HEK293 (cell line): ENCODE results near the gene VPREB3.

ENCODE experiments used
- ZNF114 ChIP-seq: fragments of 450-650 bp; formaldehyde crosslinking; IDR thresholded peaks from 2 replicates; pipeline ENCODE4 v1.5.0; 2017; ENCODE audit warnings: missing biosample characterization, missing genetic modification characterization
- ZNF292 ChIP-seq: fragments of 450-650 bp; formaldehyde crosslinking; IDR thresholded peaks from 2 replicates; pipeline ENCODE4 v1.5.1; 2016; ENCODE audit warnings: low read depth, missing biosample characterization, missing genetic modification characterization, borderline replicate concordance
- ZNF621 ChIP-seq: fragments of 450-650 bp; formaldehyde crosslinking; IDR thresholded peaks from 2 replicates; pipeline ENCODE4 v1.5.1; 2017; ENCODE audit warnings: missing biosample characterization, missing genetic modification characterization
- ZNF777 ChIP-seq: fragments of 450-650 bp; formaldehyde crosslinking; IDR thresholded peaks from 2 replicates; pipeline ENCODE4 v1.5.1; 2017; ENCODE audit warnings: missing biosample characterization, missing genetic modification characterization, borderline replicate concordance
- ZSCAN23 ChIP-seq: fragments of 450-650 bp; formaldehyde crosslinking; IDR thresholded peaks from 2 replicates; pipeline ENCODE4 v1.5.1; 2016; ENCODE audit warnings: missing biosample characterization, missing genetic modification characterization
- TF ChIP-seq, protein P1 (sequence below): fragments of 450-650 bp; formaldehyde crosslinking; IDR thresholded peaks from 2 replicates; pipeline ENCODE4 v1.5.1; 2016; ENCODE audit warnings: missing biosample characterization, missing genetic modification characterization

DNA sequence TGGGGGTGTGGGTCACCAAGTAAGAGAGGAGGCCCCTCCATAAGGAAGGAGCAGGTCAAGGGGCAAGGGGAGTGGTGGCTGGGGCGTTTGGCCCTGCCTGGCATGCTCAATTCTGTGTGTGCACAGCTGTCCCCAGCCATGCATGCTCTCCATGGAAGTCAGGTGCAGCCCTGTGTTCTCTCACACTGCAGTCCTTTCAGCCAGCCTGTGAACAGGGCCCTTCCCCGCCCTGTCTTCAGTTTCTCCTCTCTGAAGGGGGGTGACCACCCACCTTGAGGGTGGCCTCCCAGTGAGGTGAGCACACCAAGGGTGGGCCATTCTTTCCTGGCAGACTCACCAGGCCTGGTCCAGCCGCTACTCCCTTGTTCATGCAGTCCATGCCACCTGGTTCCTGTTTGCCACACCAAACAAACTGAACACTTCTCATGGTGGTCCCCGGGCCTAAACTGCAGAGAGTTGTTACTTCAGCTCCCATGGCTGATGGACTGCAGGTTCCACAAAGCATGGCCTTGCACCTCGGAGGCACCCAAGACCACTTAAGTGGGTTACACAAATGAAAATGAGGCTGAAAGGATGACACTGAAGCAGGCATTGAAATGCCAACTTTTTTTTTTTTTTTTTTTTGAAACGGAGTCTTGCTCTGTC is 15.2 kb upstream of the VPREB3 start:
- TF ChIP-seq ZNF292 (tag by site-specific recombination) (no peak), ZSCAN23 (no peak), ZNF114 (no peak), ZNF777 (tag by site-specific recombination) (no peak), ZNF621 (tag by site-specific recombination) (no peak)
- TF ChIP-seq, protein P1, sequence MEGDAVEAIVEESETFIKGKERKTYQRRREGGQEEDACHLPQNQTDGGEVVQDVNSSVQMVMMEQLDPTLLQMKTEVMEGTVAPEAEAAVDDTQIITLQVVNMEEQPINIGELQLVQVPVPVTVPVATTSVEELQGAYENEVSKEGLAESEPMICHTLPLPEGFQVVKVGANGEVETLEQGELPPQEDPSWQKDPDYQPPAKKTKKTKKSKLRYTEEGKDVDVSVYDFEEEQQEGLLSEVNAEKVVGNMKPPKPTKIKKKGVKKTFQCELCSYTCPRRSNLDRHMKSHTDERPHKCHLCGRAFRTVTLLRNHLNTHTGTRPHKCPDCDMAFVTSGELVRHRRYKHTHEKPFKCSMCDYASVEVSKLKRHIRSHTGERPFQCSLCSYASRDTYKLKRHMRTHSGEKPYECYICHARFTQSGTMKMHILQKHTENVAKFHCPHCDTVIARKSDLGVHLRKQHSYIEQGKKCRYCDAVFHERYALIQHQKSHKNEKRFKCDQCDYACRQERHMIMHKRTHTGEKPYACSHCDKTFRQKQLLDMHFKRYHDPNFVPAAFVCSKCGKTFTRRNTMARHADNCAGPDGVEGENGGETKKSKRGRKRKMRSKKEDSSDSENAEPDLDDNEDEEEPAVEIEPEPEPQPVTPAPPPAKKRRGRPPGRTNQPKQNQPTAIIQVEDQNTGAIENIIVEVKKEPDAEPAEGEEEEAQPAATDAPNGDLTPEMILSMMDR = no peak
